ENCODE measurements around the gene UMODL1. TPM values are rescaled to one million over a fixed set of nuclear protein-coding genes. Genes with fewer than 3 reads are reported as not detected.

The UMODL1 gene
- total and polyA plus RNA-seq, 2 of the 13 experiments (the other 11 are each of a cell fraction or from before 2014, with no cell fraction given): not detected

- TF ChIP-seq, protein P1, sequence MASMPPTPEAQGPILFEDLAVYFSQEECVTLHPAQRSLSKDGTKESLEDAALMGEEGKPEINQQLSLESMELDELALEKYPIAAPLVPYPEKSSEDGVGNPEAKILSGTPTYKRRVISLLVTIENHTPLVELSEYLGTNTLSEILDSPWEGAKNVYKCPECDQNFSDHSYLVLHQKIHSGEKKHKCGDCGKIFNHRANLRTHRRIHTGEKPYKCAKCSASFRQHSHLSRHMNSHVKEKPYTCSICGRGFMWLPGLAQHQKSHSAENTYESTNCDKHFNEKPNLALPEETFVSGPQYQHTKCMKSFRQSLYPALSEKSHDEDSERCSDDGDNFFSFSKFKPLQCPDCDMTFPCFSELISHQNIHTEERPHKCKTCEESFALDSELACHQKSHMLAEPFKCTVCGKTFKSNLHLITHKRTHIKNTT (CRISPR knock-in tag; IDR thresholded peaks at IDR 0.05): no peak
- TF ChIP-seq E2F1 (CRISPR knock-in tag; IDR thresholded peaks at IDR 0.05) (no peak), CBFB (CRISPR knock-in tag; IDR thresholded peaks at IDR 0.05) (no peak), ZNF782 (CRISPR knock-in tag; IDR thresholded peaks at IDR 0.05; ENCODE audit: borderline replicate concordance) (no peak), GABPB1 (CRISPR knock-in tag; IDR thresholded peaks at IDR 0.05) (peak; percentile 44), FOXA1 (IDR thresholded peaks at IDR 0.05) (no peak), FOXA1 (CRISPR knock-in tag; IDR thresholded peaks at IDR 0.05) (peak; percentile 59), PCBP2 (optimal IDR thresholded peaks at IDR 0.05; ENCODE audit: low read depth, low read length, poor library complexity, severe bottlenecking) (no peak), CENPX (CRISPR knock-in tag; IDR thresholded peaks at IDR 0.05) (no peak), RFXAP (CRISPR knock-in tag; IDR thresholded peaks at IDR 0.05; ENCODE audit: borderline replicate concordance) (0 out of 2 replicates have a peak, but pooled peaks have one; percentile 31), RFX3 (CRISPR knock-in tag; IDR thresholded peaks at IDR 0.05) (no peak), ZNF292 (CRISPR knock-in tag; IDR thresholded peaks at IDR 0.05; ENCODE audit: borderline replicate concordance, low read depth) (peak; percentile 89; the same call in 1 of the 2 replicates), PAWR (CRISPR knock-in tag; IDR thresholded peaks at IDR 0.05; ENCODE audit: borderline replicate concordance) (no peak), CHD4 (IDR thresholded peaks at IDR 0.05; ENCODE audit: borderline replicate concordance, low read length) (no peak), THRA (CRISPR knock-in tag; IDR thresholded peaks at IDR 0.05; ENCODE audit: borderline replicate concordance) (0 out of 2 replicates have a peak, but pooled peaks have one; percentile 31), ZNF792 (CRISPR knock-in tag; IDR thresholded peaks at IDR 0.05) (peak; percentile 55; the same call in 1 of the 2 replicates), KMT2A (CRISPR knock-in tag; IDR thresholded peaks at IDR 0.05) (no peak), MYNN (CRISPR knock-in tag; IDR thresholded peaks at IDR 0.05; ENCODE audit: low read depth) (no peak), ZNF335 (CRISPR knock-in tag; IDR thresholded peaks at IDR 0.05) (no peak), BCLAF1 (IDR thresholded peaks at IDR 0.05) (no peak), TBL1XR1 (IDR thresholded peaks at IDR 0.05; ENCODE audit: borderline replicate concordance, low read length, partially characterized antibody) (no peak), ZNF382 (CRISPR knock-in tag; IDR thresholded peaks at IDR 0.05; ENCODE audit: borderline replicate concordance) (no peak)
- TF ChIP-seq, protein P2, sequence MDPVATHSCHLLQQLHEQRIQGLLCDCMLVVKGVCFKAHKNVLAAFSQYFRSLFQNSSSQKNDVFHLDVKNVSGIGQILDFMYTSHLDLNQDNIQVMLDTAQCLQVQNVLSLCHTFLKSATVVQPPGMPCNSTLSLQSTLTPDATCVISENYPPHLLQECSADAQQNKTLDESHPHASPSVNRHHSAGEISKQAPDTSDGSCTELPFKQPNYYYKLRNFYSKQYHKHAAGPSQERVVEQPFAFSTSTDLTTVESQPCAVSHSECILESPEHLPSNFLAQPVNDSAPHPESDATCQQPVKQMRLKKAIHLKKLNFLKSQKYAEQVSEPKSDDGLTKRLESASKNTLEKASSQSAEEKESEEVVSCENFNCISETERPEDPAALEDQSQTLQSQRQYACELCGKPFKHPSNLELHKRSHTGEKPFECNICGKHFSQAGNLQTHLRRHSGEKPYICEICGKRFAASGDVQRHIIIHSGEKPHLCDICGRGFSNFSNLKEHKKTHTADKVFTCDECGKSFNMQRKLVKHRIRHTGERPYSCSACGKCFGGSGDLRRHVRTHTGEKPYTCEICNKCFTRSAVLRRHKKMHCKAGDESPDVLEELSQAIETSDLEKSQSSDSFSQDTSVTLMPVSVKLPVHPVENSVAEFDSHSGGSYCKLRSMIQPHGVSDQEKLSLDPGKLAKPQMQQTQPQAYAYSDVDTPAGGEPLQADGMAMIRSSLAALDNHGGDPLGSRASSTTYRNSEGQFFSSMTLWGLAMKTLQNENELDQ (CRISPR knock-in tag; IDR thresholded peaks at IDR 0.05; ENCODE audit: borderline replicate concordance): no peak
Observed at GRCh38 chr21:42037943-42038342, 33.2 kb upstream of the UMODL1 start (continued).
